Small intestine (tissue), 7 donors: ENCODE measurements around the gene GRIK3. TPM values are rescaled to one million over a fixed set of nuclear protein-coding genes. Genes with fewer than 3 reads are reported as not detected.

ENCODE experiments used
- DNase-seq, 2 donors: peaks; one replicate each; pipeline versions ENCODE4 v3.0.0 to v3.0.0-alpha.2; 2013
- FAIRE-seq: peaks from 2 replicates; lab custom pipeline; 2012; peaks lifted over from hg19 to GRCh38; lab: Jason Lieb, UNC
- H3K27ac ChIP-seq, 3 donors: one replicate each; pipeline ENCODE4 v1.5.1; 2013; ENCODE audit warnings: low read length in 2 of 3, mild to moderate bottlenecking in 2 of 3, control low read depth in 1 of 3, inconsistent platforms in 1 of 3, low read depth in 1 of 3, moderate library complexity in 1 of 3
- H3K27me3 ChIP-seq, 3 donors: one replicate each; pipeline ENCODE4 v1.6.1; 2013; ENCODE audit warnings: low read length in 3 of 3, inconsistent platforms in 1 of 3; ENCODE audit not compliant: control insufficient read depth in 3 of 3, insufficient read depth in 3 of 3
- H3K36me3 ChIP-seq, 3 donors: one replicate each; pipeline ENCODE4 v1.6.1; 2013; ENCODE audit warnings: low read length in 3 of 3, inconsistent platforms in 1 of 3, low read depth in 1 of 3, mild to moderate bottlenecking in 1 of 3, moderate library complexity in 1 of 3; ENCODE audit not compliant: control insufficient read depth in 3 of 3, insufficient read depth in 2 of 3
- H3K4me1 ChIP-seq, 3 donors: one replicate each; pipeline ENCODE4 v1.6.1; 2013; ENCODE audit warnings: low read length in 2 of 3, inconsistent platforms in 1 of 3, low read depth in 1 of 3, mild to moderate bottlenecking in 1 of 3, moderate library complexity in 1 of 3; ENCODE audit not compliant: control insufficient read depth in 3 of 3, insufficient read depth in 2 of 3
- H3K4me3 ChIP-seq, 3 donors: one replicate each; pipeline ENCODE4 v1.5.1; 2013; ENCODE audit warnings: low read length in 3 of 3, control low read depth in 1 of 3, inconsistent platforms in 1 of 3, low read depth in 1 of 3, mild to moderate bottlenecking in 1 of 3, moderate library complexity in 1 of 3
- H3K9me3 ChIP-seq, 2 donors: one replicate each; pipeline ENCODE4 v1.6.1; 2013; ENCODE audit warnings: low read depth in 1 of 2, low read length in 1 of 2; ENCODE audit not compliant: control insufficient read depth in 2 of 2, insufficient read depth in 1 of 2
- WGBS, 3 donors: extraction: QIAGEN DNeasy Blood & Tissue Kit; methylation state at CpG; one replicate each; pipeline ENCODE4 v1.1.7; 2013; 5-methylcytosine and 5-hydroxymethylcytosine counted together
- polyA plus RNA-seq, 4 donors: library from polyadenylated mRNA; stranded (reverse) in 3 of 4; unstranded in 1 of 4; fragments of 200-250 nt in 3 of 4; fragments of 120-200 nt in 1 of 4; gene quantifications; one replicate each; pipeline versions ENCODE4 v1.2.1 to v1.2.3, GENCODE V29; 2013
- donor health status: healthy with polysubstance abuse.
- donor health status: control.
- donor health status: control.
- donor health status: Bipolar disorder and iron deficiency.
- donor health status: healthy.

Gene GRIK3
- polyA plus RNA-seq, 4 donors: 0.81 to 1.9 TPM; not detected in 2

GRCh38 chr1:36839485-36839884 is 194.8 kb downstream of the GRIK3 start:
- Histone ChIP-seq H3K36me3 (no peaks in the 10 kb centered on the region), H3K27me3 (peaks cover 0 to 9% (median 0%) of the 10 kb centered on the region in 3 donors), H3K4me3 (no peak overlapping the region), H3K27ac (no peak overlapping the region), H3K9me3 (no peaks in the 10 kb centered on the region), H3K4me1 (peaks cover 0 to 5% (median 0%) of the 10 kb centered on the region in 3 donors)
- WGBS, 3 donors: 73 to 82% (median 81%) methylated on average over 2 of the region's 2 CpGs
- no peak for DNase-seq
- FAIRE-seq: no peak

- Histone ChIP-seq H3K27ac (no peak overlapping the region), H3K9me3 (no peaks in the 10 kb centered on the region), H3K4me1 (peaks cover 0 to 3% (median 0%) of the 10 kb centered on the region in 3 donors), H3K36me3 (no peaks in the 10 kb centered on the region), H3K27me3 (peaks cover 0 to 9% (median 0%) of the 10 kb centered on the region in 3 donors), H3K4me3 (no peak overlapping the region)
- 58 to 66% (median 65%) methylated on average over 8 of the region's 8 CpGs for WGBS, 3 donors
- DNase-seq: no peak
- no peak for FAIRE-seq
Observed at GRCh38 chr1:36838888-36839287, 195.4 kb downstream of the GRIK3 start.

- H3K4me1 ChIP-seq: no peaks in the 10 kb centered on the region
- FAIRE-seq (no peak), DNase-seq (no peak)
- no peak overlapping the region for H3K27ac ChIP-seq
- H3K4me3 ChIP-seq: no peak overlapping the region
- no peaks in the 10 kb centered on the region for H3K36me3 ChIP-seq
- peaks cover 0 to 9% (median 0%) of the 10 kb centered on the region in 3 donors for H3K27me3 ChIP-seq
- H3K9me3 ChIP-seq: no peaks in the 10 kb centered on the region
- WGBS, 3 donors: 37 to 56% (median 49%) methylated on average over 3 of the region's 3 CpGs
Observed at GRCh38 chr1:36836916-36837315, 197.4 kb downstream of the GRIK3 start.

GRCh38 chr1:36836196-36836883 is 198.0 kb downstream of the GRIK3 start:
- WGBS, 3 donors: 30 to 61% (median 42%) methylated on average over 11 of the region's 11 CpGs
- no peaks in the 10 kb centered on the region for H3K9me3 ChIP-seq
- no peak for DNase-seq
- no peak overlapping the region for H3K4me3 ChIP-seq
- peaks cover 0 to 5% (median 0%) of the 10 kb centered on the region in 3 donors for H3K27me3 ChIP-seq
- H3K36me3 ChIP-seq: no peaks in the 10 kb centered on the region
- no peaks in the 10 kb centered on the region for H3K4me1 ChIP-seq
- no peak for FAIRE-seq
- no peak overlapping the region for H3K27ac ChIP-seq

- FAIRE-seq: no peak
- 43 to 68% (median 57%) methylated on average over 4 of the region's 4 CpGs for WGBS, 3 donors
Observed at GRCh38 chr1:36835696-36836095, 198.6 kb downstream of the GRIK3 start.

GRCh38 chr1:36835017-36835695 is 199.2 kb downstream of the GRIK3 start:
- WGBS, 3 donors: 49 to 54% (median 50%) methylated on average over 4 of the region's 4 CpGs
- Histone ChIP-seq H3K27me3 (peaks cover 0 to 5% (median 0%) of the 10 kb centered on the region in 3 donors), H3K9me3 (no peaks in the 10 kb centered on the region), H3K27ac (no peak overlapping the region), H3K4me1 (no peaks in the 10 kb centered on the region), H3K36me3 (no peaks in the 10 kb centered on the region), H3K4me3 (no peak overlapping the region)
- DNase-seq (no peak), FAIRE-seq (no peak)

More at GRCh38 chr1:36835696-36836095, 198.6 kb downstream of the GRIK3 start:
- Histone ChIP-seq H3K9me3 (no peaks in the 10 kb centered on the region), H3K27me3 (peaks cover 0 to 5% (median 0%) of the 10 kb centered on the region in 3 donors), H3K36me3 (no peaks in the 10 kb centered on the region), H3K4me3 (no peak overlapping the region), H3K27ac (no peak overlapping the region), H3K4me1 (no peaks in the 10 kb centered on the region)
- DNase-seq: no peak

- Histone ChIP-seq H3K36me3 (no peaks in the 10 kb centered on the region), H3K4me1 (no peaks in the 10 kb centered on the region), H3K27ac (no peak overlapping the region), H3K27me3 (peaks cover 0 to 5% (median 0%) of the 10 kb centered on the region in 3 donors), H3K4me3 (no peak overlapping the region), H3K9me3 (no peaks in the 10 kb centered on the region)
- DNase-seq (no peak), FAIRE-seq (no peak)
- WGBS, 3 donors: 70 to 75% (median 71%) methylated on average over 5 of the region's 5 CpGs
Observed at GRCh38 chr1:36834586-36834985, 199.7 kb downstream of the GRIK3 start.

GRCh38 chr1:36831186-36831810 is 203.0 kb downstream of the GRIK3 start:
- H3K4me1 ChIP-seq: no peaks in the 10 kb centered on the region
- no peaks in the 10 kb centered on the region for H3K36me3 ChIP-seq
- H3K27me3 ChIP-seq: peaks cover 0 to 4% (median 0%) of the 10 kb centered on the region in 3 donors
- H3K9me3 ChIP-seq: no peaks in the 10 kb centered on the region
- WGBS, 3 donors: 70 to 71% (median 71%) methylated on average over 9 of the region's 9 CpGs
- H3K4me3 ChIP-seq: no peak overlapping the region
- DNase-seq: no peak
- no peak for FAIRE-seq
- no peak overlapping the region for H3K27ac ChIP-seq
